ENCODE measurements around the gene ADAMTSL1.

Gene ADAMTSL1, protein sequence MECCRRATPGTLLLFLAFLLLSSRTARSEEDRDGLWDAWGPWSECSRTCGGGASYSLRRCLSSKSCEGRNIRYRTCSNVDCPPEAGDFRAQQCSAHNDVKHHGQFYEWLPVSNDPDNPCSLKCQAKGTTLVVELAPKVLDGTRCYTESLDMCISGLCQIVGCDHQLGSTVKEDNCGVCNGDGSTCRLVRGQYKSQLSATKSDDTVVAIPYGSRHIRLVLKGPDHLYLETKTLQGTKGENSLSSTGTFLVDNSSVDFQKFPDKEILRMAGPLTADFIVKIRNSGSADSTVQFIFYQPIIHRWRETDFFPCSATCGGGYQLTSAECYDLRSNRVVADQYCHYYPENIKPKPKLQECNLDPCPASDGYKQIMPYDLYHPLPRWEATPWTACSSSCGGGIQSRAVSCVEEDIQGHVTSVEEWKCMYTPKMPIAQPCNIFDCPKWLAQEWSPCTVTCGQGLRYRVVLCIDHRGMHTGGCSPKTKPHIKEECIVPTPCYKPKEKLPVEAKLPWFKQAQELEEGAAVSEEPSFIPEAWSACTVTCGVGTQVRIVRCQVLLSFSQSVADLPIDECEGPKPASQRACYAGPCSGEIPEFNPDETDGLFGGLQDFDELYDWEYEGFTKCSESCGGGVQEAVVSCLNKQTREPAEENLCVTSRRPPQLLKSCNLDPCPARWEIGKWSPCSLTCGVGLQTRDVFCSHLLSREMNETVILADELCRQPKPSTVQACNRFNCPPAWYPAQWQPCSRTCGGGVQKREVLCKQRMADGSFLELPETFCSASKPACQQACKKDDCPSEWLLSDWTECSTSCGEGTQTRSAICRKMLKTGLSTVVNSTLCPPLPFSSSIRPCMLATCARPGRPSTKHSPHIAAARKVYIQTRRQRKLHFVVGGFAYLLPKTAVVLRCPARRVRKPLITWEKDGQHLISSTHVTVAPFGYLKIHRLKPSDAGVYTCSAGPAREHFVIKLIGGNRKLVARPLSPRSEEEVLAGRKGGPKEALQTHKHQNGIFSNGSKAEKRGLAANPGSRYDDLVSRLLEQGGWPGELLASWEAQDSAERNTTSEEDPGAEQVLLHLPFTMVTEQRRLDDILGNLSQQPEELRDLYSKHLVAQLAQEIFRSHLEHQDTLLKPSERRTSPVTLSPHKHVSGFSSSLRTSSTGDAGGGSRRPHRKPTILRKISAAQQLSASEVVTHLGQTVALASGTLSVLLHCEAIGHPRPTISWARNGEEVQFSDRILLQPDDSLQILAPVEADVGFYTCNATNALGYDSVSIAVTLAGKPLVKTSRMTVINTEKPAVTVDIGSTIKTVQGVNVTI (N-terminal part only)

DNA sequence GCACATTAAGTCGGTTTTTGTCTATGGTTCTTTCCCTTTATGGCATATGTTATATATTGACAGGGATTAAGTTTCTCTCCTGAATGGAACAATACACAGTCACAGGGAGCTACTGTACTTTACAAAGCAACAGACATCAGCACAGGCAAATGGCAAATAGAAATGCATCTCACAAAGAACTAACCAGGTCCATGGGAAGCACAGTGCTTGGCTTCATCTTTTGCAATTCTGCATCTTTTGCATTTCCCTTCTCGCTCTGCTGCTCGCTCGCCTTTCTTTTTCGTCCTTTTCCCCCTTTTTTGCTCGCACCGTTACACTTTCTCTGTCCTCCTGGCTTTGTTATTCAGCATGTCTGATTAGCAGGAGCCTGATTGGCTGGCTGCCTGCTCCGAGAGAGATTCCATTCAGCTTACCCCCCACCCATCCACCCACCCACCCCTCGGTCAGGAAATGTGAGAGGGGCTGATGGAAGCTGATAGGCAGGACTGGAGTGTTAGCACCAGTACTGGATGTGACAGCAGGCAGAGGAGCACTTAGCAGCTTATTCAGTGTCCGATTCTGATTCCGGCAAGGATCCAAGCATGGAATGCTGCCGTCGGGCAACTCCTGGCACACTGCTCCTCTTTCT, at the start of gene ADAMTSL1:
Gene ADAMTSL1, plus strand, starts transcription at position 502 of the 628 bp plus-strand sequence. Its CDS starts 80 bp downstream, at position 582.
- in situ Hi-C loops (cut with MboI; ENCODE audit: low sequenced_read_pairs), result no loop called here

- in situ Hi-C loops (cut with MboI; ENCODE audit: low sequenced_read_pairs), result no loop called here
These were observed 46.3 kb upstream of the ADAMTSL1 start for GRCh38 chr9:18427691-18428090.

DNA sequence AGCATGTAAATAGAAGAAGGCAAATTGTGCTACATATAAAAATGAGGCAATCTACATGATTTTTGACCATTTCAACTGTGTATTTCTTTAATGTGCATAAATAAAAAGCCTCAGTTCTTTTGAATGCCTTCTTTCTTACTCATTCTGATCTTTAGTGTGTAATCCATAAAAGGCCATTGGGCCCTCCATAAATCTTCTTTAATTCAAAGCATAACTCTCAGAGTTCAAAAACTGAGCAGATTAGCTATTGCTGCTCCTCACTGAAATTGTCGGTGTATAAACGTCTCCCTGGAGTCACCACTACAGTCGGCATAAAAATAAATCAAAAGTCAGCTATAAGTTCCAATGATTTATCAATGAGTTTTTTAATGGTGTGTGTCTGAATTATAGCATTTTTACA, 45.3 kb upstream of the ADAMTSL1 start:
- in situ Hi-C loops (cut with MboI; ENCODE audit: low sequenced_read_pairs), result no loop called here

GRCh38 chr9:18429070-18429469, 44.9 kb upstream of the ADAMTSL1 start:
- in situ Hi-C loops (cut with MboI; ENCODE audit: low sequenced_read_pairs), result no loop called here

DNA sequence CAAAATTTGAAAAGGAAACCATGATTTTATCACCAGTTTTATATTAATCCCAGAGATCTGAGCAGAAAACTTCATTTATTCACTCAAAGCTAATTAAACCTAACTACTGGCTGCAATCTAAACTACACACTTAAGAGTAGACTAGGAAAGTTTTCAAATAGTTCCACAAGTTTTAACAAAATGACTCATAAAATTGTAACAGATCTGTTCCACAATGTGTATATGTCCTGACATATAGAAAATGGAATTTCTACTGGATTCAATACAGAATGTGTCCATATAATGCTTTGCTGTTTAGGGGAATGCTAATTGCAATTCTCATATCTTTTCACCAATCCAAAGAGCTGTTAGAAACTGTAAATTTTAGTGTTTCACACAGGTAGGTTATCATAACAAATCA, 40.3 kb upstream of the ADAMTSL1 start:
- in situ Hi-C loops (cut with MboI; ENCODE audit: low sequenced_read_pairs), result no loop called here

- in situ Hi-C loops (cut with MboI; ENCODE audit: low sequenced_read_pairs), result no loop called here
These were observed 36.4 kb upstream of the ADAMTSL1 start for GRCh38 chr9:18437315-18438201.

DNA sequence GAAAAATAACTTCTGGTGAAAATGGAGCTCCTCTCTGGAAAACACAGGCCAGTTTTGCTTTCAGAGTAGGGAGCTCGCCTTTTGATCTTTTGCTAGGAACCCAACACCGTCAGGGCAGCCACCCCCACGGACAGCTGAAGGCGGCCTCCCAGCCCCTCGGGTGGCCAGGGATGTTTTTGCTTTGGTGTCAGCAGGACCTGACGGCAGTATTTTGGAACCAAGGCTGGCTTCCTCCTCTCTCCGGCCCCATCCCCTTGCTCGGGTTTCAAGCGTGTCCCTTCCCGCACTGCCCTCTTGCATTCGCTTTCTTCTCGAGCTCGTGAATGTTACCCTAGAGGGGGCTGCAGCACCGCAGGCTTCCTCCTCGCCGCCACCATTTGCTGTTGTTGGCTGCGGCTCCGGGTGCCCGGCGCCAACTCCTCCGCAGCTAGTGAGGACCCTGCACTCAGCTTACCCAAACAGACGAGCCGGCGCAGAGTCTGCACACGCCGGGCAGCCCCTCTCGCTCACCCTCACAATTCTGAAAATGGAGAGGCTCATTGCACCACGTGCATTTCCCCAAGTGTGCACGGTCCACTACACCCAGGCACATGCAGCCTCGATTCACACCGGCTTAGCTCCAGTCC, 35.5 kb upstream of the ADAMTSL1 start:
- in situ Hi-C loops (cut with MboI; ENCODE audit: low sequenced_read_pairs), result no loop called here

DNA sequence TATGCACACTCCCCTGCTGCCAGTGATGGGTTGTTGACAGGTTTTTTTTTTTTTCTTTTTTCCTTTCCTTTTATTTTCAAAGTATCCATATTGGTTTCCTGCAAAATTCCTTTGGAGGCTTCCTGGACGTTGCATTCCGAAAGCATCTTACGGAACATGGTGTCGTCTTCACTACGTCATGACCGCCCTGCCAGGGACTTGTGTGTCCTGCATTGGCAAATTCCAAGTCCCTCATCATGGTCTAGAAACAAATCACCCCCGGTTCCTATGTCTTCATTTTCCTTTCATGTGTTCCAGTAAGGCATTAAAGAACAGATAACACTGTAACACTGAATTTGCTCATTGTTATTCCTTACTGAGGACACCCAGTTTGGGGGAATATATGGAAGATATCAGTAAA, 35.0 kb upstream of the ADAMTSL1 start:
- in situ Hi-C loops (cut with MboI; ENCODE audit: low sequenced_read_pairs), result no loop called here

- in situ Hi-C loops (cut with MboI; ENCODE audit: low sequenced_read_pairs), result no loop called here
These were observed 32.7 kb upstream of the ADAMTSL1 start for GRCh38 chr9:18441261-18441660.

DNA sequence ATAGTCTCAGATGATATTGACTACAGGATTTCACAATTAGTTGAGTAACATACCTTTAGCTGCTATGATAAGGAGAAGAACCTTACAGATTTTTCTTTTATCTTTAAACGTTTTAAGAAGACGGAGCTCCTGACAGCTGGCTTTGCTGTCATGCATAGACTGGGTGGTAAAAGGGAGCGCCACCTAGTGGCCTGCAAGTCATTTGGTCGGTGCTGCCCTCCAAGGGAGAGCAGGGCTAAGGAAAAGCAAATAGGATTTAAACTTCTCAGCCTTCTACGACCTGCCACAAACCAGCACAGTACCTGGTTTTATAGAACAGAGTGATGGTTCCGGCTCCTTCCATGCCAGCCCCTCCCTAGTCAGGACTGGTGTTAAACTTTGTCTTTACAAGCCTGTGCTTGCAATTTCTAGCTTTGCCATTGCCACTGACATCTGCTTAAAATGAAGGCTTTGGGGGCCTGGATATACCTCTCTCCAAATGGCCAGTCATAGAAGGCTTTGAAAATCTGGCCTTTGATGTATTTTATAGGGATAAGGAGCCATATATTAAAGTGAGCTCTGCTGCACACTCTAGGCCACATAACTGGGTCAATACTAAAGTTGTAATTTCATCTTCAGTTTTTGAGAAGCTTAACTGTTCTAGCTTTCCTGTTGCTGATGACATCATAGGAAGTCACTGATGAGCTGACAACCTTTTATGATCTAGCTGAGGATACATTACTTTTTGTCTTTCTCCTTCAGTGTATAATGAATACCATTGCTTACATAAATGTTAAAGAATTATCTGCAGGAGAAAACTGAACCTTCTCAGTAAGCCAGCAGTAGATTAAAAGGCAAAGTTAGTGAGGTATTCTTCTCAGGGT, 31.1 kb upstream of the ADAMTSL1 start:
- in situ Hi-C loops (cut with MboI; ENCODE audit: low sequenced_read_pairs), result no loop called here

- in situ Hi-C loops (cut with MboI; ENCODE audit: low sequenced_read_pairs), result no loop called here
These were observed 26.8 kb upstream of the ADAMTSL1 start for GRCh38 chr9:18447131-18447530.

GRCh38 chr9:18447541-18447940, 26.4 kb upstream of the ADAMTSL1 start:
- in situ Hi-C loops (cut with MboI; ENCODE audit: low sequenced_read_pairs), result no loop called here

GRCh38 chr9:18448101-18448500, 25.9 kb upstream of the ADAMTSL1 start:
- in situ Hi-C loops (cut with MboI; ENCODE audit: low sequenced_read_pairs), result no loop called here

DNA sequence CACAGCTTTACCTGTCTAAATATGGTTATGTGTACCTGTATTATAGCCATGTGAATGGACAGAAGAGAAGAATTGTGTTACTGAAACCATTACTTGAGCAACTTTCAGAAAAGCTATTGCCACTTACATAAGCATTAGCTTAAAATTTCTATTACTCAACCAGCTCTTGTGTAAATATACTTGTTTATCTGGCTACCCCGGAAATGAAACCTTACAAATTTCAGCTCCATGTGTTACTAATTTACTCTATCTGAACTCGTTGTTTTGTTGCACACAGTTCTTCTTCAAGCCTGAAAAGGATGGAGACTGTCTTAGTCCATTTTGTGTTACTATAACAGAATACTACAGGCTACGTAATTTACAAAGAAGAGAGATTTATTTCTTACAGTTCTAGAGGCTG, 22.5 kb upstream of the ADAMTSL1 start:
- in situ Hi-C loops (cut with MboI; ENCODE audit: low sequenced_read_pairs), result no loop called here

DNA sequence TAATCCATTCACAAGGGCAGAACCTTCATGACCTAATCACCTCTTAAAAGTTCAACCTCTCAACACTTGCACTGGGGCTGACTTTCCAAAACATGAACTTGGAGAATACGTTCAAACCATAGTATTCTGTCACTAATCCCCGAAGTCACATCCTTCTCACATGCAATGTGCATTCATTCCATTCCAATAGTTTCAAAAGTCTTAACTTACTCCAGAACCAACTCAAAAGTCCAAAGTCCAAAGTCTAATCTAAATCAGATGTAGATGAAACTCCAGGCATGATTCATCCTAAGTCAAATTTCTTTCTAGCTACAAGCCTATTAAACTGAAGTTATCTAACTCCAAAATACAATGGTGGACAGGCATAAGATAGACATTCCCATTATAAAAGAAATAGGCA, 21.7 kb upstream of the ADAMTSL1 start:
- in situ Hi-C loops (cut with MboI; ENCODE audit: low sequenced_read_pairs), result no loop called here

- in situ Hi-C loops (cut with MboI; ENCODE audit: low sequenced_read_pairs), result no loop called here
These were observed 17.2 kb upstream of the ADAMTSL1 start for GRCh38 chr9:18456624-18457237.

- in situ Hi-C loops (cut with MboI; ENCODE audit: low sequenced_read_pairs), result no loop called here
These were observed 16.4 kb upstream of the ADAMTSL1 start for GRCh38 chr9:18457510-18457909.

Data from HL-60/S4 treated with retinoic acid at 250 ng/mL for 4 days and 3 days (cell line).